Fibroblast of lung (primary cell): ENCODE data around the gene CHTF8.

Experiments
- EZH2 ChIP-seq: IDR thresholded peaks from 2 replicates; pipeline ENCODE4 v1.5.1; 2012; ENCODE audit warnings: low read length, control low read depth, mild to moderate bottlenecking; ENCODE audit errors: missing control alignments
- TF ChIP-seq, protein P1 (sequence below), 2 donors: IDR thresholded peaks in 1 of 2; conservative IDR thresholded peaks in 1 of 2; 1 replicate in 1 of 2; 2 replicates in 1 of 2; pipeline ENCODE4 v1.5.1; 2011 to 2012; ENCODE audit warnings: low read length in 2 of 2, control low read depth in 1 of 2, inconsistent platforms in 1 of 2, low read depth in 1 of 2, mild to moderate bottlenecking in 1 of 2

DNA sequence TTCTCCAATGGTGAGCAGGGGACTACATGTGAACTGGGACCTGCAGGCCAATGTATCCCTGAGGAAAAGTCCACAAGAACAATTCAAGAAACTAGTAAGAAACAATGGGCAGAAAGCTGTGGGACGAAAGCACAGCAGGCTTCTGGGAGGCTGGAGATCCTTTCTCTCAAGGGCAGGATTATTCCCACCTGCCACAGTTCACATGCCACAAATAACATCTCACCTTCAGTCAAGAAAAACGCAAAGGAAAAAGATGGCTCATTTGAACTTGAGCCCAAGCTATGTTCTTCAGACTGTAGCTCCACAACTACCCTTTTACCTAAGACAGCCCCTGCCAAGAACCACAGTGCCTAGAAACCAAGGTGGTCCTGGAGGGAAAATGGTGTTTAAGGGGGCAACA lies 13.9 kb downstream of the CHTF8 start:
- TF ChIP-seq, protein P1, sequence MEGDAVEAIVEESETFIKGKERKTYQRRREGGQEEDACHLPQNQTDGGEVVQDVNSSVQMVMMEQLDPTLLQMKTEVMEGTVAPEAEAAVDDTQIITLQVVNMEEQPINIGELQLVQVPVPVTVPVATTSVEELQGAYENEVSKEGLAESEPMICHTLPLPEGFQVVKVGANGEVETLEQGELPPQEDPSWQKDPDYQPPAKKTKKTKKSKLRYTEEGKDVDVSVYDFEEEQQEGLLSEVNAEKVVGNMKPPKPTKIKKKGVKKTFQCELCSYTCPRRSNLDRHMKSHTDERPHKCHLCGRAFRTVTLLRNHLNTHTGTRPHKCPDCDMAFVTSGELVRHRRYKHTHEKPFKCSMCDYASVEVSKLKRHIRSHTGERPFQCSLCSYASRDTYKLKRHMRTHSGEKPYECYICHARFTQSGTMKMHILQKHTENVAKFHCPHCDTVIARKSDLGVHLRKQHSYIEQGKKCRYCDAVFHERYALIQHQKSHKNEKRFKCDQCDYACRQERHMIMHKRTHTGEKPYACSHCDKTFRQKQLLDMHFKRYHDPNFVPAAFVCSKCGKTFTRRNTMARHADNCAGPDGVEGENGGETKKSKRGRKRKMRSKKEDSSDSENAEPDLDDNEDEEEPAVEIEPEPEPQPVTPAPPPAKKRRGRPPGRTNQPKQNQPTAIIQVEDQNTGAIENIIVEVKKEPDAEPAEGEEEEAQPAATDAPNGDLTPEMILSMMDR (conservative IDR thresholded peaks at IDR 0.05 in 1 of 2, IDR thresholded peaks at IDR 0.05 in 1 of 2; ENCODE audit: low read depth in 1 of 2, low read length in 2 of 2): no peak
- no peak for TF ChIP-seq EZH2
